CD4-positive, CD25-positive, alpha-beta regulatory T cell (primary cell): Measurements from ENCODE around the gene CFAP100. TPM values are rescaled to one million over a fixed set of nuclear protein-coding genes. Genes with fewer than 3 reads are reported as not detected.

Experiments used
- ATAC-seq, 2 donors: fragments of 150-1000 bp; cut with Tn5 transposase; one replicate each; pipeline ENCODE4 v1.10.0; 2021; ENCODE audit warnings: low read depth in 2 of 2, moderate number of reproducible peaks in 2 of 2, moderate library complexity in 1 of 2
- DNase-seq, 3 donors: peaks; one replicate each; pipeline versions ENCODE4 v3.0.0 to v3.0.0-alpha.2; 2012 to 2022; ENCODE audit warnings: mixed read lengths in 1 of 3
- H3K27ac ChIP-seq: one replicate; pipeline ENCODE4 v1.7.0; 2013; ENCODE audit warnings: mild to moderate bottlenecking, low read length; ENCODE audit not compliant: insufficient read depth, poor library complexity, severe bottlenecking
- H3K27me3 ChIP-seq: one replicate; pipeline ENCODE4 v1.7.0; 2013; ENCODE audit warnings: low read length; ENCODE audit not compliant: control insufficient read depth, insufficient read depth
- H3K36me3 ChIP-seq: one replicate; pipeline ENCODE4 v1.7.0; 2013; ENCODE audit warnings: mild to moderate bottlenecking, low read length, moderate library complexity; ENCODE audit not compliant: control insufficient read depth, insufficient read depth
- H3K4me1 ChIP-seq: 2 replicates; pipeline ENCODE4 v1.7.0; 2013; ENCODE audit warnings: mild to moderate bottlenecking, low read length; ENCODE audit not compliant: insufficient read depth, control insufficient read depth, poor library complexity, severe bottlenecking
- H3K4me3 ChIP-seq: one replicate; pipeline ENCODE4 v1.7.0; 2013; ENCODE audit warnings: low read depth, mild to moderate bottlenecking, low read length, moderate library complexity
- H3K9me3 ChIP-seq, 2 experiments: 1 replicate in 1 of 2; 2 replicates in 1 of 2; pipeline ENCODE4 v1.7.0; 2013; ENCODE audit warnings: low read length in 2 of 2, mild to moderate bottlenecking in 1 of 2, moderate library complexity in 1 of 2; ENCODE audit not compliant: control insufficient read depth in 2 of 2
- H3K27ac Mint-ChIP-seq, 3 donors: one replicate each; pipeline ENCODE4 v1.8.0; 2020 to 2022; ENCODE audit warnings: mild to moderate bottlenecking in 3 of 3, mixed read lengths in 3 of 3, moderate library complexity in 2 of 3
- H3K27me3 Mint-ChIP-seq: one replicate; pipeline ENCODE4 v1.8.0; 2022; ENCODE audit warnings: mild to moderate bottlenecking, mixed read lengths
- H3K36me3 Mint-ChIP-seq: one replicate; pipeline ENCODE4 v1.8.0; 2020; ENCODE audit warnings: mixed read lengths
- H3K4me1 Mint-ChIP-seq, 4 donors: one replicate each; pipeline ENCODE4 v1.8.0; 2020 to 2022; ENCODE audit warnings: mixed read lengths in 4 of 4, mild to moderate bottlenecking in 1 of 4
- H3K4me3 Mint-ChIP-seq, 4 donors: one replicate each; pipeline ENCODE4 v1.8.0; 2020 to 2022; ENCODE audit warnings: mild to moderate bottlenecking in 4 of 4, mixed read lengths in 4 of 4, moderate library complexity in 3 of 4
- H3K9me3 Mint-ChIP-seq, 7 donors: one replicate each; pipeline ENCODE4 v1.8.0; 2020 to 2022; ENCODE audit warnings: mixed read lengths in 7 of 7, mild to moderate bottlenecking in 3 of 7, moderate library complexity in 2 of 7
- polyA plus RNA-seq, 4 donors: library from polyadenylated mRNA; unstranded; fragments of 300-500 nt; fragmentation: Illumina TruSeq; gene quantifications; one replicate each; pipeline ENCODE4 v1.2.3, GENCODE V29; 2021
- total RNA-seq: library from RNA; stranded (reverse); gene quantifications from one replicate; pipeline ENCODE4 v1.2.3, GENCODE V29; 2022

Gene CFAP100
- total and polyA plus RNA-seq, 5 donors from 2014 or later, result not detected

GRCh38 chr3:126447456-126448106 lies 52.9 kb downstream of the CFAP100 start:
- no peak overlapping the region for H3K4me3 Mint-ChIP-seq
- Histone ChIP-seq H3K36me3 (peaks cover 54% of the 10 kb centered on the region), H3K27me3 (no peaks in the 10 kb centered on the region), H3K9me3 (no peaks in the 10 kb centered on the region), H3K27ac (no peak overlapping the region), H3K4me1 (no peaks in the 10 kb centered on the region), H3K4me3 (no peak overlapping the region)
- peak overlapping the region in 1 of 3 donors; percentile 3 for H3K27ac Mint-ChIP-seq
- ATAC-seq, result no peak
- H3K36me3 Mint-ChIP-seq, result peaks cover 13% of the 10 kb centered on the region
- no peak for DNase-seq
- no peaks in the 10 kb centered on the region for H3K9me3 Mint-ChIP-seq
- H3K4me1 Mint-ChIP-seq, result peaks cover 0 to 8% (median 0%) of the 10 kb centered on the region in 4 donors
- H3K27me3 Mint-ChIP-seq, result no peaks in the 10 kb centered on the region

- Histone ChIP-seq H3K9me3 (no peaks in the 10 kb centered on the region), H3K4me3 (no peak overlapping the region), H3K4me1 (no peaks in the 10 kb centered on the region), H3K36me3 (peaks cover 59% of the 10 kb centered on the region), H3K27me3 (no peaks in the 10 kb centered on the region), H3K27ac (no peak overlapping the region)
- peaks cover 0 to 8% (median 0%) of the 10 kb centered on the region in 4 donors for H3K4me1 Mint-ChIP-seq
- H3K9me3 Mint-ChIP-seq, result no peaks in the 10 kb centered on the region
- no peaks in the 10 kb centered on the region for H3K27me3 Mint-ChIP-seq
- no peak overlapping the region for H3K4me3 Mint-ChIP-seq
- ATAC-seq (peak in 1 of 2 donors; percentile 3), DNase-seq (no peak)
- peaks cover 9% of the 10 kb centered on the region for H3K36me3 Mint-ChIP-seq
- no peak overlapping the region for H3K27ac Mint-ChIP-seq
Observed at GRCh38 chr3:126448136-126448892, 53.6 kb downstream of the CFAP100 start.

DNA sequence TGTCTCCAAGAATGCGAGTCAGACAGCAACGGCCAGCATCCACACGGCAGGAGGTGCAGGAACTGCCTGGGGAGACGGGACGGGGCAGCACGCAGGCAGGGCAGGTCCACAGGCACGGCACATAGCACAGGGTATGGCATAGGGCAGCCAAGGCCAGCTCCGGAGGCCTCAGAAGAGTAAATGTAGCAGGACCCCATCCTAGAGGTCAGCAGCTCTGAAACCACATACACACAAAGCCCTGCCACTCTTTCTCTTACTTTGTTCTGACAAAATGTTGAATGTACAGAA lies 54.1 kb downstream of the CFAP100 start:
- Mint-ChIP-seq H3K36me3 (peaks cover 9% of the 10 kb centered on the region), H3K27ac (no peak overlapping the region), H3K9me3 (no peaks in the 10 kb centered on the region), H3K27me3 (no peaks in the 10 kb centered on the region), H3K4me3 (no peak overlapping the region), H3K4me1 (peaks cover 0 to 8% (median 0%) of the 10 kb centered on the region in 4 donors)
- H3K36me3 ChIP-seq, result peaks cover 61% of the 10 kb centered on the region
- no peaks in the 10 kb centered on the region for H3K27me3 ChIP-seq
- no peaks in the 10 kb centered on the region for H3K9me3 ChIP-seq
- H3K4me1 ChIP-seq, result no peaks in the 10 kb centered on the region
- no peak for DNase-seq
- H3K27ac ChIP-seq, result no peak overlapping the region
- no peak for ATAC-seq
- no peak overlapping the region for H3K4me3 ChIP-seq

- H3K27ac ChIP-seq, result no peak overlapping the region
- Mint-ChIP-seq H3K4me3 (no peak overlapping the region), H3K27me3 (no peaks in the 10 kb centered on the region), H3K36me3 (peaks cover 14% of the 10 kb centered on the region), H3K9me3 (no peaks in the 10 kb centered on the region), H3K27ac (peak overlapping the region in 1 of 3 donors; percentile 26), H3K4me1 (peaks cover 0 to 12% (median 4%) of the 10 kb centered on the region in 4 donors)
- H3K4me3 ChIP-seq, result no peak overlapping the region
- no peak for DNase-seq
- no peaks in the 10 kb centered on the region for H3K27me3 ChIP-seq
- no peak for ATAC-seq
- H3K36me3 ChIP-seq, result peaks cover 64% of the 10 kb centered on the region
- H3K9me3 ChIP-seq, result no peaks in the 10 kb centered on the region
- no peaks in the 10 kb centered on the region for H3K4me1 ChIP-seq
Observed at GRCh38 chr3:126449621-126450051, 54.9 kb downstream of the CFAP100 start.

GRCh38 chr3:126450219-126450618 lies 55.5 kb downstream of the CFAP100 start:
- Histone ChIP-seq H3K27ac (no peak overlapping the region), H3K36me3 (peaks cover 68% of the 10 kb centered on the region), H3K4me3 (no peak overlapping the region), H3K4me1 (no peaks in the 10 kb centered on the region), H3K27me3 (no peaks in the 10 kb centered on the region), H3K9me3 (no peaks in the 10 kb centered on the region)
- Mint-ChIP-seq H3K27me3 (no peaks in the 10 kb centered on the region), H3K4me3 (no peak overlapping the region), H3K9me3 (no peaks in the 10 kb centered on the region), H3K36me3 (peaks cover 16% of the 10 kb centered on the region), H3K4me1 (peaks cover 0 to 12% (median 5%) of the 10 kb centered on the region in 4 donors), H3K27ac (no peak overlapping the region)
- ATAC-seq, result no peak
- no peak for DNase-seq

- H3K27me3 Mint-ChIP-seq, result no peaks in the 10 kb centered on the region
- H3K36me3 Mint-ChIP-seq, result peaks cover 18% of the 10 kb centered on the region
- H3K4me3 Mint-ChIP-seq, result no peak overlapping the region
- H3K9me3 ChIP-seq, result no peaks in the 10 kb centered on the region
- peaks cover 0 to 12% (median 7%) of the 10 kb centered on the region in 4 donors for H3K4me1 Mint-ChIP-seq
- H3K27ac Mint-ChIP-seq, result no peak overlapping the region
- H3K27ac ChIP-seq, result no peak overlapping the region
- ATAC-seq, result no peak
- no peaks in the 10 kb centered on the region for H3K4me1 ChIP-seq
- no peaks in the 10 kb centered on the region for H3K27me3 ChIP-seq
- no peak for DNase-seq
- H3K9me3 Mint-ChIP-seq, result no peaks in the 10 kb centered on the region
- no peak overlapping the region for H3K4me3 ChIP-seq
- H3K36me3 ChIP-seq, result peaks cover 70% of the 10 kb centered on the region
Observed at GRCh38 chr3:126450744-126451143, 56.0 kb downstream of the CFAP100 start.

- Mint-ChIP-seq H3K27me3 (no peaks in the 10 kb centered on the region), H3K9me3 (no peaks in the 10 kb centered on the region), H3K36me3 (peaks cover 20% of the 10 kb centered on the region), H3K4me3 (no peak overlapping the region), H3K4me1 (peaks cover 0 to 10% (median 7%) of the 10 kb centered on the region in 4 donors), H3K27ac (peak overlapping the region; percentile 63 to 74 (median 71))
- Histone ChIP-seq H3K36me3 (peaks cover 74% of the 10 kb centered on the region), H3K4me3 (no peak overlapping the region), H3K4me1 (no peaks in the 10 kb centered on the region), H3K27me3 (no peaks in the 10 kb centered on the region), H3K27ac (no peak overlapping the region), H3K9me3 (no peaks in the 10 kb centered on the region)
- DNase-seq (no peak), ATAC-seq (no peak)
Observed at GRCh38 chr3:126451511-126451910, 56.8 kb downstream of the CFAP100 start.

- Mint-ChIP-seq H3K4me1 (peaks cover 0 to 16% (median 9%) of the 10 kb centered on the region in 4 donors), H3K36me3 (peaks cover 26% of the 10 kb centered on the region), H3K9me3 (no peaks in the 10 kb centered on the region), H3K4me3 (no peak overlapping the region), H3K27ac (no peak overlapping the region), H3K27me3 (no peaks in the 10 kb centered on the region)
- Histone ChIP-seq H3K4me1 (no peaks in the 10 kb centered on the region), H3K27me3 (no peaks in the 10 kb centered on the region), H3K27ac (no peak overlapping the region), H3K4me3 (no peak overlapping the region), H3K36me3 (peaks cover 81% of the 10 kb centered on the region), H3K9me3 (no peaks in the 10 kb centered on the region)
- DNase-seq (no peak), ATAC-seq (no peak)
Observed at GRCh38 chr3:126452213-126452612, 57.5 kb downstream of the CFAP100 start.
